ENCODE results near the gene ZNF846.
"Not testable (repeated sequence)": the region's sequence is repeated elsewhere in the genome, so short reads cannot be mapped to it uniquely, and the experiment has no call there.

ZNF846 gene

GRCh38 chr19:9792206-9793070 is 23.9 kb upstream of the ZNF846 start:
- DNase-seq (ENCODE audit: low read depth): peak; percentile 99
- TF ChIP-seq POLR2A (IDR thresholded peaks at IDR 0.05; ENCODE audit: extremely low read depth, insufficient read length): no peak
- no peak for TF ChIP-seq MAX (IDR thresholded peaks at IDR 0.05; ENCODE audit: low read depth, low read length)
- no peak for TF ChIP-seq MYC (IDR thresholded peaks at IDR 0.05; ENCODE audit: low read depth, low read length)
- no peak for TF ChIP-seq CTCF (IDR thresholded peaks at IDR 0.05; ENCODE audit: low read depth, low read length)
- H3K4me3 ChIP-seq (ENCODE audit: low read depth, low read length): peak overlapping the region; percentile 61

GRCh38 chr19:9791552-9792205 is 23.1 kb upstream of the ZNF846 start:
- peak overlapping the region; percentile 61 for H3K4me3 ChIP-seq (ENCODE audit: low read depth, low read length)
- TF ChIP-seq POLR2A (IDR thresholded peaks at IDR 0.05; ENCODE audit: extremely low read depth, insufficient read length): no peak
- TF ChIP-seq MYC (IDR thresholded peaks at IDR 0.05; ENCODE audit: low read depth, low read length): no peak
- no peak for TF ChIP-seq MAX (IDR thresholded peaks at IDR 0.05; ENCODE audit: low read depth, low read length)
- no peak for TF ChIP-seq CTCF (IDR thresholded peaks at IDR 0.05; ENCODE audit: low read depth, low read length)
- peak; percentile 98 for DNase-seq (ENCODE audit: low read depth)

- peak overlapping the region; percentile 49 for H3K4me3 ChIP-seq (ENCODE audit: low read depth, low read length)
- not testable (repeated sequence) for DNase-seq (ENCODE audit: low read depth)
Observed at GRCh38 chr19:9791073-9791367, 22.5 kb upstream of the ZNF846 start.

- not testable (repeated sequence) for DNase-seq (ENCODE audit: low read depth)
Observed at GRCh38 chr19:9789579-9789978, 21.0 kb upstream of the ZNF846 start.

GRCh38 chr19:9789066-9789465 is 20.5 kb upstream of the ZNF846 start:
- DNase-seq (ENCODE audit: low read depth): no peak
- TF ChIP-seq MYC (IDR thresholded peaks at IDR 0.05; ENCODE audit: low read depth, low read length) (no peak), POLR2A (IDR thresholded peaks at IDR 0.05; ENCODE audit: extremely low read depth, insufficient read length) (no peak), CTCF (IDR thresholded peaks at IDR 0.05; ENCODE audit: low read depth, low read length) (no peak), MAX (IDR thresholded peaks at IDR 0.05; ENCODE audit: low read depth, low read length) (no peak)
- no peak overlapping the region for H3K4me3 ChIP-seq (ENCODE audit: low read depth, low read length)

More at GRCh38 chr19:9789579-9789978, 21.0 kb upstream of the ZNF846 start:
- H3K4me3 ChIP-seq (ENCODE audit: low read depth, low read length): not testable (repeated sequence)

GRCh38 chr19:9788604-9789003 is 20.1 kb upstream of the ZNF846 start:
- H3K4me3 ChIP-seq (ENCODE audit: low read depth, low read length); DNase-seq (ENCODE audit: low read depth): not testable (repeated sequence)

- no peak overlapping the region for H3K4me3 ChIP-seq (ENCODE audit: low read depth, low read length)
- no peak for DNase-seq (ENCODE audit: low read depth)
- no peak for TF ChIP-seq CTCF (IDR thresholded peaks at IDR 0.05; ENCODE audit: low read depth, low read length)
- TF ChIP-seq MAX (IDR thresholded peaks at IDR 0.05; ENCODE audit: low read depth, low read length): no peak
- no peak for TF ChIP-seq MYC (IDR thresholded peaks at IDR 0.05; ENCODE audit: low read depth, low read length)
- no peak for TF ChIP-seq POLR2A (IDR thresholded peaks at IDR 0.05; ENCODE audit: extremely low read depth, insufficient read length)
Observed at GRCh38 chr19:9786819-9787218, 18.3 kb upstream of the ZNF846 start.
